HepG2 (cell line): ENCODE measurements around the gene GOLT1A. TPM values are rescaled to one million over a fixed set of nuclear protein-coding genes. Genes with fewer than 3 reads are reported as not detected.

ENCODE experiments used
- BORCS8-MEF2B ChIP-seq: sonication (generic); formaldehyde crosslinking; IDR thresholded peaks from 2 replicates; pipeline ENCODE4 v1.8.0; 2022; ENCODE audit warnings: mild to moderate bottlenecking, missing genetic modification reagents
- FLYWCH1 ChIP-seq: sonication (generic); formaldehyde crosslinking; IDR thresholded peaks from 2 replicates; pipeline ENCODE4 v1.8.1; 2023; ENCODE audit warnings: mild to moderate bottlenecking, missing genetic modification reagents
- HIVEP1 ChIP-seq: sonication (generic); formaldehyde crosslinking; IDR thresholded peaks from 2 replicates; pipeline ENCODE4 v1.4.0; 2020; ENCODE audit warnings: mild to moderate bottlenecking, missing genetic modification reagents
- HOXA3 ChIP-seq: sonication (generic); formaldehyde crosslinking; IDR thresholded peaks from 2 replicates; pipeline ENCODE4 v1.5.0; 2020; ENCODE audit warnings: missing genetic modification reagents
- IKZF4 ChIP-seq: sonication (generic); formaldehyde crosslinking; IDR thresholded peaks from 2 replicates; pipeline ENCODE4 v1.5.1; 2020; ENCODE audit warnings: borderline replicate concordance, mild to moderate bottlenecking, low read depth, missing genetic modification reagents; ENCODE audit errors: not compliant biosample characterization
- KDM2A ChIP-seq: sonication (generic); formaldehyde crosslinking; IDR thresholded peaks from 2 replicates; pipeline ENCODE4 v1.4.0; 2020; ENCODE audit warnings: low read depth, missing genetic modification reagents, borderline replicate concordance
- KDM5B ChIP-seq: sonication (generic); formaldehyde crosslinking; IDR thresholded peaks from 2 replicates; pipeline ENCODE4 v1.4.0; 2020; ENCODE audit warnings: missing genetic modification reagents, mild to moderate bottlenecking, borderline replicate concordance
- NFATC3 ChIP-seq: sonication (generic); formaldehyde crosslinking; IDR thresholded peaks from 2 replicates; pipeline ENCODE4 v1.5.1; 2020; ENCODE audit warnings: mild to moderate bottlenecking, missing genetic modification reagents
- NFIC ChIP-seq: IDR thresholded peaks from 2 replicates; pipeline ENCODE4 v1.6.1; 2012; ENCODE audit warnings: mild to moderate bottlenecking, low read length, inconsistent platforms
- NONO ChIP-seq, 2 experiments: fragments of 450-650 bp in 1 of 2; sonication (generic) in 1 of 2; formaldehyde crosslinking in 1 of 2; IDR thresholded peaks in 1 of 2; conservative IDR thresholded peaks in 1 of 2; 2 replicates each; pipeline versions ENCODE4 v1.6.1 to v1.8.0; 2017 to 2022; ENCODE audit warnings: mild to moderate bottlenecking in 1 of 2, missing genetic modification reagents in 1 of 2, moderate library complexity in 1 of 2
- PTBP1 ChIP-seq: fragments of 200-400 bp; formaldehyde crosslinking; IDR thresholded peaks from 2 replicates; pipeline ENCODE4 v1.6.1; 2018; ENCODE audit warnings: low read length, low read depth; ENCODE audit not compliant: poor library complexity, severe bottlenecking
- XRCC5 ChIP-seq: fragments of 200-400 bp; formaldehyde crosslinking; optimal IDR thresholded peaks from 2 replicates; pipeline ENCODE3; 2017; ENCODE audit warnings: mild to moderate bottlenecking, low read length
- ZBTB42 ChIP-seq: sonication (generic); formaldehyde crosslinking; IDR thresholded peaks from 2 replicates; pipeline ENCODE4 v1.5.0; 2020; ENCODE audit warnings: mild to moderate bottlenecking, missing genetic modification reagents
- ZFP62 ChIP-seq: sonication (generic); formaldehyde crosslinking; IDR thresholded peaks from 2 replicates; pipeline ENCODE4 v1.4.0; 2020; ENCODE audit warnings: missing genetic modification reagents
- ZNF232 ChIP-seq: sonication (generic); formaldehyde crosslinking; IDR thresholded peaks from 2 replicates; pipeline ENCODE4 v1.4.0; 2020; ENCODE audit warnings: missing genetic modification reagents, borderline replicate concordance
- ZNF337 ChIP-seq: sonication (generic); formaldehyde crosslinking; IDR thresholded peaks from 2 replicates; pipeline ENCODE4 v1.5.1; 2020; ENCODE audit warnings: missing genetic modification reagents, low read depth, mild to moderate bottlenecking, borderline replicate concordance
- ZNF350 ChIP-seq: sonication (generic); formaldehyde crosslinking; IDR thresholded peaks from 2 replicates; pipeline ENCODE4 v1.4.0; 2020; ENCODE audit warnings: mild to moderate bottlenecking, low read depth, missing genetic modification reagents, borderline replicate concordance
- ZNF460 ChIP-seq: sonication (generic); formaldehyde crosslinking; IDR thresholded peaks from 2 replicates; pipeline ENCODE4 v1.5.1; 2020; ENCODE audit warnings: missing genetic modification reagents, mild to moderate bottlenecking, borderline replicate concordance
- ZNF878 ChIP-seq: sonication (generic); formaldehyde crosslinking; IDR thresholded peaks from 2 replicates; pipeline ENCODE4 v1.8.1; 2023; ENCODE audit warnings: mild to moderate bottlenecking, missing genetic modification reagents, moderate library complexity
- ZSCAN21 ChIP-seq: sonication (generic); formaldehyde crosslinking; IDR thresholded peaks from 2 replicates; pipeline ENCODE4 v1.8.0; 2022; ENCODE audit warnings: mild to moderate bottlenecking, missing genetic modification reagents, moderate library complexity, borderline replicate concordance
- polyA plus RNA-seq, 8 experiments: library from polyadenylated mRNA; depleted of rRNA in 3 of 8; stranded (reverse) in 7 of 8; unstranded in 1 of 8; fragments of >200 nt; fragmentation: Illumina TruSeq in 4 of 8; extraction: Trizol in 4 of 8; gene quantifications; 2 replicates each; pipeline versions ENCODE4 v1.2.1 to v1.2.3, GENCODE V29; 2011 to 2016; ENCODE audit warnings: low read depth in 4 of 8, missing spikeins in 1 of 8, mixed read lengths in 1 of 8; ENCODE audit not compliant: insufficient read depth in 1 of 8
- total RNA-seq, 5 experiments: library from RNA; depleted of rRNA; stranded (reverse); fragments of >200 nt; fragmentation: Illumina TruSeq; extraction: Trizol; gene quantifications; 2 replicates each; pipeline ENCODE4 v1.2.3, GENCODE V29; 2016; ENCODE audit warnings: low read depth in 1 of 5
- TF ChIP-seq, protein P1 (sequence below): IDR thresholded peaks from 2 replicates; pipeline ENCODE4 v1.6.1; 2016; ENCODE audit warnings: low read depth, borderline replicate concordance
- TF ChIP-seq, protein P2 (sequence below): sonication (generic); formaldehyde crosslinking; IDR thresholded peaks from 2 replicates; pipeline ENCODE4 v1.9.0; 2022; ENCODE audit warnings: low read depth, missing genetic modification reagents
- TF ChIP-seq, protein P3 (sequence below): sonication (generic); formaldehyde crosslinking; IDR thresholded peaks from 2 replicates; pipeline ENCODE4 v1.5.0; 2020; ENCODE audit warnings: missing genetic modification reagents, mild to moderate bottlenecking, borderline replicate concordance
- TF ChIP-seq, protein P4 (sequence below): sonication (generic); formaldehyde crosslinking; IDR thresholded peaks from 2 replicates; pipeline ENCODE4 v1.8.1; 2022; ENCODE audit warnings: low read depth, mild to moderate bottlenecking, missing genetic modification reagents

Gene GOLT1A
- total and polyA plus RNA-seq, 2 of the 13 experiments (the other 11 are each of a cell fraction or from before 2014, with no cell fraction given): 25.8 to 28.0 TPM

DNA sequence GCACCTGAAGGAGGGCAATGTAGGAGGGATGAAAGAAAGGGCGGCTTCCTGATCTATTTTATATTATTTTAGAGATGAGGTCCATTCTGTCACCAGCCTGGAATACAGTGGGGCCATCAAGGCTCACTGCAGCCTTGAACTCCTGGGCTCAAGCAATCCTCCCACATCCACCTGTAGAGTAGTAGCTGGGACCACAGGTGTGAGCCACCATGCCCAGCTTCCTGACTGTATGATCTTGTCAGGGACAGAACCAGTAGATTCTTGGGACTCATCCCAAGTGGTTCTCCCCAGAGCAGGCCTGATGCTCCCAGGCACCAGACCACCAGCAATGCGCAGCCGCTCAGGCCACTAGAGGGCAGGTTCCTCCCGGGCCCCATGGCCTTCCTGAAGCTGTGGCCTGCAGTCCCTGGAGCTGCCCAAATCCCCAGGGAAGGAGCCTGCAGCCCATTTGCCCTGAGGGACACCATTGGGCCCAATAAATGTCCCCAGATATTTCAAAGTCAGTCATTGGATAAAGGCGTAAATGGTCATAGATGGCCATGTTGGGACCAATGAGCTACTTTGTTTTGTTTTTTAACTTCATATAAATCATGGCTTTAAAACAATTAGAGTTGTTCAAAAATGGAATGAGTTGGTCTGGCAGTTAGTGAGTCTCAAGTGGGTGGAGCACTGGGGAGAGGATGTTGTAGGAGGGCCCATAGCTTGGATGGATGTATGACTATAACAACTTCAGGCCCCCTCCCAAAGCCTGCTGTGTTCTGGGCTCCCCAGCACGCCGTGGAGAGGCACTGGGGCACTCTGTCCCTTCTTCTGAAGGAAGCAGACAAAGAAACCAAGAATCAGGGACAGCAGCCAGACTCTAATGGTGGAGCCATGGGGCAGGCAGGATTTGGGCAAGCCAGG, 44.7 kb upstream of the GOLT1A start (continued):
- TF ChIP-seq BORCS8-MEF2B (CRISPR knock-in tag): 0 out of 2 replicates have a peak, but pooled peaks have one; percentile 36
- TF ChIP-seq ZNF350 (CRISPR knock-in tag): 0 out of 2 replicates have a peak, but pooled peaks have one; percentile 15
- TF ChIP-seq ZNF878 (CRISPR knock-in tag): no peak
- TF ChIP-seq NONO (IDR thresholded peaks at IDR 0.05): no peak
- peak; percentile 58; the same call in 1 of the 2 replicates for TF ChIP-seq NONO (CRISPR knock-in tag; conservative IDR thresholded peaks at IDR 0.05)
- TF ChIP-seq FLYWCH1: no peak
- TF ChIP-seq ZBTB42: no peak
- TF ChIP-seq, protein P1, sequence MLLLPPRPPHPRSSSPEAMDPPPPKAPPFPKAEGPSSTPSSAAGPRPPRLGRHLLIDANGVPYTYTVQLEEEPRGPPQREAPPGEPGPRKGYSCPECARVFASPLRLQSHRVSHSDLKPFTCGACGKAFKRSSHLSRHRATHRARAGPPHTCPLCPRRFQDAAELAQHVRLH: no peak
- no peak for TF ChIP-seq IKZF4 (CRISPR knock-in tag)
- no peak for TF ChIP-seq ZFP62
- no peak for TF ChIP-seq KDM5B (CRISPR knock-in tag)
- peak; percentile 55 for TF ChIP-seq XRCC5
- 0 out of 2 replicates have a peak, but pooled peaks have one; percentile 31 for TF ChIP-seq HIVEP1 (CRISPR knock-in tag)
- TF ChIP-seq, protein P2, sequence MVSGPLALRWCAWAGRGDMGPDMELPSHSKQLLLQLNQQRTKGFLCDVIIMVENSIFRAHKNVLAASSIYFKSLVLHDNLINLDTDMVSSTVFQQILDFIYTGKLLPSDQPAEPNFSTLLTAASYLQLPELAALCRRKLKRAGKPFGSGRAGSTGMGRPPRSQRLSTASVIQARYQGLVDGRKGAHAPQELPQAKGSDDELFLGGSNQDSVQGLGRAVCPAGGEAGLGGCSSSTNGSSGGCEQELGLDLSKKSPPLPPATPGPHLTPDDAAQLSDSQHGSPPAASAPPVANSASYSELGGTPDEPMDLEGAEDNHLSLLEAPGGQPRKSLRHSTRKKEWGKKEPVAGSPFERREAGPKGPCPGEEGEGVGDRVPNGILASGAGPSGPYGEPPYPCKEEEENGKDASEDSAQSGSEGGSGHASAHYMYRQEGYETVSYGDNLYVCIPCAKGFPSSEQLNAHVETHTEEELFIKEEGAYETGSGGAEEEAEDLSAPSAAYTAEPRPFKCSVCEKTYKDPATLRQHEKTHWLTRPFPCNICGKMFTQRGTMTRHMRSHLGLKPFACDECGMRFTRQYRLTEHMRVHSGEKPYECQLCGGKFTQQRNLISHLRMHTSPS (CRISPR knock-in tag): no peak
- TF ChIP-seq PTBP1: no peak
- TF ChIP-seq NFIC: no peak
- no peak for TF ChIP-seq NFATC3 (CRISPR knock-in tag)
- TF ChIP-seq, protein P3, sequence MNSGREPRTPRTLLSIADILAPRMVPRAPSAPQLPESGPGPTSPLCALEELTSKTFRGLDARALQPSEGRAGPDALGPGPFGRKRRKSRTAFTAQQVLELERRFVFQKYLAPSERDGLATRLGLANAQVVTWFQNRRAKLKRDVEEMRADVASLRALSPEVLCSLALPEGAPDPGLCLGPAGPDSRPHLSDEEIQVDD (CRISPR knock-in tag): no peak
- peak; percentile 49; the same call in 1 of the 2 replicates for TF ChIP-seq KDM2A (CRISPR knock-in tag)
- TF ChIP-seq ZNF460 (CRISPR knock-in tag): no peak
- TF ChIP-seq HOXA3 (CRISPR knock-in tag): no peak
- TF ChIP-seq, protein P4, sequence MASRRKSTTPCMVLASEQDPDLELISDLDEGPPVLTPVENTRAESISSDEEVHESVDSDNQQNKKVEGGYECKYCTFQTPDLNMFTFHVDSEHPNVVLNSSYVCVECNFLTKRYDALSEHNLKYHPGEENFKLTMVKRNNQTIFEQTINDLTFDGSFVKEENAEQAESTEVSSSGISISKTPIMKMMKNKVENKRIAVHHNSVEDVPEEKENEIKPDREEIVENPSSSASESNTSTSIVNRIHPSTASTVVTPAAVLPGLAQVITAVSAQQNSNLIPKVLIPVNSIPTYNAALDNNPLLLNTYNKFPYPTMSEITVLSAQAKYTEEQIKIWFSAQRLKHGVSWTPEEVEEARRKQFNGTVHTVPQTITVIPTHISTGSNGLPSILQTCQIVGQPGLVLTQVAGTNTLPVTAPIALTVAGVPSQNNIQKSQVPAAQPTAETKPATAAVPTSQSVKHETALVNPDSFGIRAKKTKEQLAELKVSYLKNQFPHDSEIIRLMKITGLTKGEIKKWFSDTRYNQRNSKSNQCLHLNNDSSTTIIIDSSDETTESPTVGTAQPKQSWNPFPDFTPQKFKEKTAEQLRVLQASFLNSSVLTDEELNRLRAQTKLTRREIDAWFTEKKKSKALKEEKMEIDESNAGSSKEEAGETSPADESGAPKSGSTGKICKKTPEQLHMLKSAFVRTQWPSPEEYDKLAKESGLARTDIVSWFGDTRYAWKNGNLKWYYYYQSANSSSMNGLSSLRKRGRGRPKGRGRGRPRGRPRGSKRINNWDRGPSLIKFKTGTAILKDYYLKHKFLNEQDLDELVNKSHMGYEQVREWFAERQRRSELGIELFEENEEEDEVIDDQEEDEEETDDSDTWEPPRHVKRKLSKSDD (CRISPR knock-in tag): no peak
- no peak for TF ChIP-seq ZNF232
- TF ChIP-seq ZSCAN21 (CRISPR knock-in tag): no peak
- TF ChIP-seq ZNF337: no peak
